ENCODE measurements around the gene ADGRB2.

DNA sequence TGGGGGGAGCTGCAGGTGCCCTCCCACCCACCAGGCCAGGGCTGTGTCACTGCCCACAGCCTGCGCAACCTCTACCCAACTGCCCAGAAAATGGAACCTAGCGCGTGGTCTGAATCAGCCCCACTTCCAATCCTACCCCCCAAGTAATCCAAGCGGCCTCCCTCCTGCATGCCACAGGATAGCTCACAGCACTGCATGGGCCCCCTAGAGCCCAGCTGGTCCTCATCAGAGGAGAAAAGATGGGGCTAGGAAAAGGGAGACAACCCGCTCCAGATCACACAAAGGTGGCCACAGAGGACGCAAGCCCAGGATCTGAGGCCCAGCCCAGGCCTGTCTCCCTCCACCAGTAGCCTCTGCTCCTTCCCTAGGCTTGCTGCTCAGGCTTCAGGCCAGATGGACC, 6.2 kb downstream of the ADGRB2 start:
- TF ChIP-seq, protein P1, sequence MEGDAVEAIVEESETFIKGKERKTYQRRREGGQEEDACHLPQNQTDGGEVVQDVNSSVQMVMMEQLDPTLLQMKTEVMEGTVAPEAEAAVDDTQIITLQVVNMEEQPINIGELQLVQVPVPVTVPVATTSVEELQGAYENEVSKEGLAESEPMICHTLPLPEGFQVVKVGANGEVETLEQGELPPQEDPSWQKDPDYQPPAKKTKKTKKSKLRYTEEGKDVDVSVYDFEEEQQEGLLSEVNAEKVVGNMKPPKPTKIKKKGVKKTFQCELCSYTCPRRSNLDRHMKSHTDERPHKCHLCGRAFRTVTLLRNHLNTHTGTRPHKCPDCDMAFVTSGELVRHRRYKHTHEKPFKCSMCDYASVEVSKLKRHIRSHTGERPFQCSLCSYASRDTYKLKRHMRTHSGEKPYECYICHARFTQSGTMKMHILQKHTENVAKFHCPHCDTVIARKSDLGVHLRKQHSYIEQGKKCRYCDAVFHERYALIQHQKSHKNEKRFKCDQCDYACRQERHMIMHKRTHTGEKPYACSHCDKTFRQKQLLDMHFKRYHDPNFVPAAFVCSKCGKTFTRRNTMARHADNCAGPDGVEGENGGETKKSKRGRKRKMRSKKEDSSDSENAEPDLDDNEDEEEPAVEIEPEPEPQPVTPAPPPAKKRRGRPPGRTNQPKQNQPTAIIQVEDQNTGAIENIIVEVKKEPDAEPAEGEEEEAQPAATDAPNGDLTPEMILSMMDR (IDR thresholded peaks at IDR 0.05), result no peak
- TF ChIP-seq POLR2AphosphoS5 (IDR thresholded peaks at IDR 0.05), result no peak
